Mammary epithelial cell (primary cell): ENCODE data around the gene SLCO1B3.

ENCODE experiments used
- EZH2 ChIP-seq: IDR thresholded peaks from 2 replicates; pipeline ENCODE4 v1.6.1; 2012; ENCODE audit warnings: low read length, inconsistent platforms, borderline replicate concordance
- TF ChIP-seq, protein P1 (sequence below), 2 donors: IDR thresholded peaks in 1 of 2; conservative IDR thresholded peaks in 1 of 2; 2 replicates each; pipeline ENCODE4 v1.5.1; 2011 to 2012; ENCODE audit warnings: inconsistent platforms in 2 of 2, low read length in 2 of 2, mild to moderate bottlenecking in 2 of 2, control low read depth in 1 of 2, low read depth in 1 of 2; ENCODE audit not compliant: insufficient read depth in 1 of 2; ENCODE audit errors: extremely low read depth in 1 of 2

DNA sequence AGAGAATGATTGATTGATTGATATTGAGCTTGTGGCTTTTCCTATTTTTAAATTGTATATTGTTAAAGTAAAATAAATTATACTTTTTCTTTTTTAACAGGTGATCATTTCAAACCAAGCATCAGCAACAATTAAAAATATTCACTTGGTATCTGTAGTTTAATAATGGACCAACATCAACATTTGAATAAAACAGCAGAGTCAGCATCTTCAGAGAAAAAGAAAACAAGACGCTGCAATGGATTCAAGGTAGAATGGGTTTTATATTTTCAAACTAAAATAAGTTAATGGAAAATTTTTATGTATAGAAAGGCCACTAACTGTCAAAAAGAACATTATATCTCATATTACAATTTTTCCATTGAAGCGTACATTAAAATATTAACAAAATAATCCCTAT, 5.1 kb downstream of the SLCO1B3 start:
- TF ChIP-seq, protein P1, sequence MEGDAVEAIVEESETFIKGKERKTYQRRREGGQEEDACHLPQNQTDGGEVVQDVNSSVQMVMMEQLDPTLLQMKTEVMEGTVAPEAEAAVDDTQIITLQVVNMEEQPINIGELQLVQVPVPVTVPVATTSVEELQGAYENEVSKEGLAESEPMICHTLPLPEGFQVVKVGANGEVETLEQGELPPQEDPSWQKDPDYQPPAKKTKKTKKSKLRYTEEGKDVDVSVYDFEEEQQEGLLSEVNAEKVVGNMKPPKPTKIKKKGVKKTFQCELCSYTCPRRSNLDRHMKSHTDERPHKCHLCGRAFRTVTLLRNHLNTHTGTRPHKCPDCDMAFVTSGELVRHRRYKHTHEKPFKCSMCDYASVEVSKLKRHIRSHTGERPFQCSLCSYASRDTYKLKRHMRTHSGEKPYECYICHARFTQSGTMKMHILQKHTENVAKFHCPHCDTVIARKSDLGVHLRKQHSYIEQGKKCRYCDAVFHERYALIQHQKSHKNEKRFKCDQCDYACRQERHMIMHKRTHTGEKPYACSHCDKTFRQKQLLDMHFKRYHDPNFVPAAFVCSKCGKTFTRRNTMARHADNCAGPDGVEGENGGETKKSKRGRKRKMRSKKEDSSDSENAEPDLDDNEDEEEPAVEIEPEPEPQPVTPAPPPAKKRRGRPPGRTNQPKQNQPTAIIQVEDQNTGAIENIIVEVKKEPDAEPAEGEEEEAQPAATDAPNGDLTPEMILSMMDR (conservative IDR thresholded peaks at IDR 0.05 in 1 of 2, IDR thresholded peaks at IDR 0.05 in 1 of 2; ENCODE audit: extremely low read depth in 1 of 2, insufficient read depth in 1 of 2, low read depth in 1 of 2, low read length in 2 of 2), result no peak
- TF ChIP-seq EZH2, result no peak
